GM23338 (cell line): ENCODE data around the gene GLMN.

Experiments used
- POLR2AphosphoS5 ChIP-seq: IDR thresholded peaks from 2 replicates; pipeline ENCODE4 v1.6.1; 2016; ENCODE audit warnings: antibody characterized with exemption, low read depth
- TF ChIP-seq, protein P1 (sequence below), 2 experiments: fragments of 200-600 bp in 1 of 2; sonication (generic) in 1 of 2; conservative IDR thresholded peaks; 2 replicates each; pipeline versions ENCODE4 v1.5.1 to v1.6.1; 2016 to 2017; ENCODE audit warnings: antibody characterized with exemption in 2 of 2, low read depth in 2 of 2, mild to moderate bottlenecking in 2 of 2, moderate library complexity in 1 of 2

DNA sequence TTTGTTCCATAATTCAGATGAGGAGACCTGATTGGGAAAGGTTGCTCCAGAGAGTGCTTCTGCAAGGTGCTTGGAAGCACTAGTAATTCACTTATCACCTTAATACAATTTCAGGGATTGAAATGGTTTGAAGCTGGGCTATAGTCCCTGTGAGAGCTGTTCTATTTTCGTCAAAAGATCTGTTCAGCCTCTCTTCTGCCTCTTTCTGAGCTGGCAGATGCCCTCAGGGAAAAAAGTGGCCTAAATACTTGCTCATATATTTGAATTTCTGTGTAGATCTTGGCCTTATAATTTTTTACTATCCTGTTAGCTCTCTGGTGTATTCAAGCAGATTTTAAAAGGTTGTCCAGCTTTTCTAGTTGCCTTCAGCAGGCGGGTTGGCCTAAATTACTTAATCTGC, 58.8 kb downstream of the GLMN start:
- TF ChIP-seq, protein P1, sequence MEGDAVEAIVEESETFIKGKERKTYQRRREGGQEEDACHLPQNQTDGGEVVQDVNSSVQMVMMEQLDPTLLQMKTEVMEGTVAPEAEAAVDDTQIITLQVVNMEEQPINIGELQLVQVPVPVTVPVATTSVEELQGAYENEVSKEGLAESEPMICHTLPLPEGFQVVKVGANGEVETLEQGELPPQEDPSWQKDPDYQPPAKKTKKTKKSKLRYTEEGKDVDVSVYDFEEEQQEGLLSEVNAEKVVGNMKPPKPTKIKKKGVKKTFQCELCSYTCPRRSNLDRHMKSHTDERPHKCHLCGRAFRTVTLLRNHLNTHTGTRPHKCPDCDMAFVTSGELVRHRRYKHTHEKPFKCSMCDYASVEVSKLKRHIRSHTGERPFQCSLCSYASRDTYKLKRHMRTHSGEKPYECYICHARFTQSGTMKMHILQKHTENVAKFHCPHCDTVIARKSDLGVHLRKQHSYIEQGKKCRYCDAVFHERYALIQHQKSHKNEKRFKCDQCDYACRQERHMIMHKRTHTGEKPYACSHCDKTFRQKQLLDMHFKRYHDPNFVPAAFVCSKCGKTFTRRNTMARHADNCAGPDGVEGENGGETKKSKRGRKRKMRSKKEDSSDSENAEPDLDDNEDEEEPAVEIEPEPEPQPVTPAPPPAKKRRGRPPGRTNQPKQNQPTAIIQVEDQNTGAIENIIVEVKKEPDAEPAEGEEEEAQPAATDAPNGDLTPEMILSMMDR (conservative IDR thresholded peaks at IDR 0.05; ENCODE audit: low read depth in 2 of 2) = no peak
- TF ChIP-seq POLR2AphosphoS5 = no peak
